GM12878 (cell line): ENCODE measurements around the gene RSPH10B2. TPM values are rescaled to one million over a fixed set of nuclear protein-coding genes. Genes with fewer than 3 reads are reported as not detected.
"Not testable (repeated sequence)": the region's sequence is repeated elsewhere in the genome, so short reads cannot be mapped to it uniquely, and the experiment has no call there.

Experiments
- ATAC-seq: fragments of 200-7000 bp; cut with Tn5 transposase; 3 replicates; pipeline ENCODE4 v1.9.1; 2020; ENCODE audit warnings: mild to moderate bottlenecking, moderate library complexity
- BruUV-seq: library from RNA; stranded (reverse); fragments of 400-500 nt; replicated peaks from 2 replicates; lab custom pipeline; 2021; lab: Mats Ljungman, UMichigan
- CTCF ChIA-PET: fragments of 300-600 bp; sonication (Branson Sonifier 250); formaldehyde crosslinking; extraction: SDS; loops from one replicate; lab custom pipeline; 2021; ENCODE audit warnings: inconsistent platforms; lab: Yijun Ruan, JAX
- POLR2A ChIA-PET: fragments of 350-600 bp; formaldehyde crosslinking; extraction: SDS; loops from one replicate; lab custom pipeline; 2021; ENCODE audit warnings: inconsistent platforms; lab: Charles Lee
- RAD21 ChIA-PET: fragments of 300-600 bp; sonication (Branson Sonifier 250); formaldehyde crosslinking; loops from one replicate; lab custom pipeline; 2023; ENCODE audit warnings: antibody characterized with exemption; ENCODE audit not compliant: unreplicated experiment; lab: Charles Lee
- SMC1A ChIA-PET: fragments of 300-600 bp; sonication (Branson Sonifier 250); formaldehyde crosslinking; loops from one replicate; lab custom pipeline; 2023; ENCODE audit not compliant: unreplicated experiment, uncharacterized antibody; lab: Charles Lee
- DNase-seq: peaks from one replicate; pipeline ENCODE4 v3.0.0-alpha.2; 2011; ENCODE audit warnings: low read depth, low spot score
- FAIRE-seq: peaks from 3 replicates; lab custom pipeline; 2011; peaks lifted over from hg19 to GRCh38; lab: Jason Lieb, UNC
- H2AFZ ChIP-seq: 2 replicates; pipeline ENCODE4 v1.6.0; 2011; ENCODE audit warnings: low read depth, low read length, control low read depth; ENCODE audit not compliant: control insufficient read depth
- H3K27ac ChIP-seq: 2 replicates; pipeline ENCODE4 v1.5.1; 2011; ENCODE audit warnings: control low read depth; ENCODE audit not compliant: control insufficient read depth, insufficient read depth
- H3K27me3 ChIP-seq, 2 experiments: replicated peaks in 1 of 2; 2 replicates each; pipeline versions ENCODE4 v1.6.0 to v1.6.1; 2011; ENCODE audit warnings: low read length in 1 of 2; ENCODE audit not compliant: control insufficient read depth in 2 of 2, insufficient read depth in 2 of 2
- H3K36me3 ChIP-seq, 2 experiments: 2 replicates each; pipeline ENCODE4 v1.5.1; 2011; ENCODE audit warnings: low read length in 1 of 2; ENCODE audit not compliant: control insufficient read depth in 2 of 2, insufficient read depth in 2 of 2
- H3K4me1 ChIP-seq: 2 replicates; pipeline ENCODE4 v1.6.1; 2011; ENCODE audit warnings: mild to moderate bottlenecking, low read length, moderate library complexity, mixed read lengths; ENCODE audit not compliant: control insufficient read depth, insufficient read depth
- H3K4me2 ChIP-seq: 2 replicates; pipeline ENCODE4 v1.6.0; 2011; ENCODE audit warnings: control low read depth; ENCODE audit not compliant: control insufficient read depth, insufficient read depth
- H3K4me3 ChIP-seq: fragments of 200-600 bp; sonication (generic); 2 replicates; pipeline ENCODE4 v1.5.1; 2016
- H3K79me2 ChIP-seq: 2 replicates; pipeline ENCODE4 v1.6.0; 2011; ENCODE audit warnings: low read length; ENCODE audit not compliant: control insufficient read depth, insufficient read depth
- H3K9ac ChIP-seq: 2 replicates; pipeline ENCODE4 v1.8.0; 2011; ENCODE audit warnings: low read length, control low read depth, mixed read lengths; ENCODE audit not compliant: control insufficient read depth, insufficient read depth
- H3K9me3 ChIP-seq: replicated peaks from 3 replicates; pipeline ENCODE4 v1.5.1; 2011; ENCODE audit warnings: mild to moderate bottlenecking, low read length; ENCODE audit not compliant: control insufficient read depth, insufficient read depth
- H4K20me1 ChIP-seq: 2 replicates; pipeline ENCODE4 v1.6.0; 2011; ENCODE audit not compliant: control insufficient read depth, insufficient read depth
- BACH1 ChIP-seq: fragments of 450-650 bp; IDR thresholded peaks from 2 replicates; pipeline ENCODE4 v1.6.1; 2017; ENCODE audit warnings: mild to moderate bottlenecking, borderline replicate concordance
- BCLAF1 ChIP-seq: fragments of 450-650 bp; IDR thresholded peaks from 2 replicates; pipeline ENCODE4 v1.6.1; 2017; ENCODE audit warnings: antibody characterized with exemption, mild to moderate bottlenecking, moderate library complexity
- CHD4 ChIP-seq: fragments of 200-600 bp; sonication (generic); IDR thresholded peaks from 2 replicates; pipeline ENCODE4 v1.6.1; 2016; ENCODE audit warnings: mild to moderate bottlenecking
- EP300 ChIP-seq, 2 experiments: fragments of 150-350 bp in 1 of 2; IDR thresholded peaks; 2 replicates each; pipeline ENCODE4 v1.6.1; 2011 to 2012; ENCODE audit warnings: low read depth in 2 of 2, low read length in 2 of 2, borderline replicate concordance in 1 of 2, improper control_type of control experiment in 1 of 2, inconsistent platforms in 1 of 2; ENCODE audit not compliant: control insufficient read depth in 1 of 2
- FOS ChIP-seq: IDR thresholded peaks from 3 replicates; pipeline ENCODE4 v1.6.1; 2011; ENCODE audit warnings: borderline replicate concordance; ENCODE audit not compliant: insufficient read length; ENCODE audit errors: extremely low read depth
- JUND ChIP-seq: IDR thresholded peaks from 2 replicates; pipeline ENCODE4 v1.6.1; 2012; ENCODE audit warnings: low read depth, mild to moderate bottlenecking, low read length, improper control_type of control experiment, moderate library complexity
- MTA2 ChIP-seq: fragments of 450-650 bp; IDR thresholded peaks from 2 replicates; pipeline ENCODE4 v1.6.1; 2016; ENCODE audit warnings: low read depth, mild to moderate bottlenecking, moderate library complexity
- RAD21 ChIP-seq: IDR thresholded peaks from 2 replicates; pipeline ENCODE4 v1.6.1; 2011; ENCODE audit warnings: mild to moderate bottlenecking, low read depth, low read length, moderate library complexity; ENCODE audit not compliant: insufficient read depth
- USF2 ChIP-seq: IDR thresholded peaks from 2 replicates; pipeline ENCODE4 v1.6.1; 2011; ENCODE audit warnings: low read depth, low read length, improper control_type of control experiment, borderline replicate concordance
- ZBTB40 ChIP-seq: fragments of 450-650 bp; IDR thresholded peaks from 2 replicates; pipeline ENCODE4 v1.6.1; 2016; ENCODE audit warnings: mild to moderate bottlenecking, moderate library complexity, borderline replicate concordance
- ZNF274 ChIP-seq: IDR thresholded peaks from one replicate; pipeline ENCODE4 v1.8.0; 2011; ENCODE audit not compliant: insufficient read length, insufficient read depth
- ZNF622 ChIP-seq: fragments of 450-650 bp; IDR thresholded peaks from 2 replicates; pipeline ENCODE4 v1.6.1; 2017; ENCODE audit warnings: mild to moderate bottlenecking, inconsistent platforms
- whole genome bisulfite sequencing: methylation state at CpG from one replicate; pipeline ENCODE4 v1.1.6; 2016; ENCODE audit warnings: low lambda C conversion rate; ENCODE audit not compliant: insufficient replicate concordance, insufficient coverage; ENCODE audit errors: missing lambda C conversion rate; 5-methylcytosine and 5-hydroxymethylcytosine counted together
- in situ Hi-C: fragments of 300-500 bp; cut with MboI; formaldehyde crosslinking; loops from 9 replicates; pipeline ENCODE4 v1.14.3; 2018; ENCODE audit warnings: mixed read lengths
- intact Hi-C: fragments of 100-400 bp; cut with micrococcal nuclease; formaldehyde crosslinking; loops from one replicate; pipeline ENCODE4 v1.14.2; 2022; ENCODE audit not compliant: unreplicated experiment
- polyA plus RNA-seq, 11 experiments: library from polyadenylated mRNA; depleted of rRNA in 4 of 11; unstranded in 6 of 11; stranded (reverse) in 5 of 11; fragments of >200 nt; fragmentation: Nextera tagmentation in 4 of 11; fragmentation: Illumina TruSeq in 1 of 11; extraction: Ambion mirVana in 4 of 11; extraction: Trizol in 1 of 11; gene quantifications; 1 replicate in 1 of 11; 2 replicates in 10 of 11; pipeline versions ENCODE4 v1.2.1 to v1.2.3, GENCODE V29; 2011 to 2016; ENCODE audit warnings: inconsistent platforms in 2 of 11, missing spikeins in 2 of 11, low read depth in 1 of 11
- total RNA-seq, 4 experiments: library from RNA; depleted of rRNA in 3 of 4; stranded (reverse); fragments of >200 nt in 3 of 4; fragmentation: Illumina TruSeq in 1 of 4; extraction: Trizol in 1 of 4; gene quantifications; 2 replicates each; pipeline versions ENCODE4 v1.2.1 to v1.2.3, GENCODE V29; 2013 to 2021

RSPH10B2 gene
- total and polyA plus RNA-seq, 10 of the 15 experiments (the other 5 are each of a cell fraction or from before 2014, with no cell fraction given): 0.04 to 0.34 (median 0.18) TPM; not detected in 3

DNA sequence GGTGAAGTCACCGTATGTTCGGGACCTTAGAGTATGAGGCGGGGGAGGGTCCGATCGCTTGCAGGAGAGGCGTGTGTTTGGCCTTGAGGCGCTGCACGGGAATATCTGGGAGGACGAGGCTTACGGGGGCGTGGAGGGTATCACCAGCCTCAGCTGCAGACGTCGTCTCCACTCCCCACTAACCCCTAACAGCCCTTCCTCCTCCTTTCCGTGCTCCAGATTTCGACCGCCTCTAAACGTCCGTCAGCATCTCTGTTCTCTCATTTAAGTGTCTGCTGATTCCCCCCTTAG is 23.6 kb upstream of the RSPH10B2 start (continued):
- TF ChIP-seq EP300 (IDR thresholded peaks at IDR 0.05; ENCODE audit: borderline replicate concordance in 1 of 2, control insufficient read depth in 1 of 2, low read depth in 2 of 2, low read length in 2 of 2): no peak
- TF ChIP-seq RAD21: no peak
- no peak for TF ChIP-seq CHD4
- no peak for TF ChIP-seq FOS
- TF ChIP-seq MTA2: no peak
- no peak for TF ChIP-seq ZNF274
- TF ChIP-seq ZBTB40: no peak
- TF ChIP-seq JUND: no peak
- TF ChIP-seq USF2: no peak
- no peak for TF ChIP-seq BCLAF1
- no peak for TF ChIP-seq BACH1
- TF ChIP-seq ZNF622: no peak

- CTCF ChIA-PET, H3K79me2 ChIP-seq, H4K20me1 ChIP-seq, H3K4me1 ChIP-seq, H3K9ac ChIP-seq, ATAC-seq, DNase-seq, H3K27me3 ChIP-seq, RAD21 ChIA-PET, in situ Hi-C loops, SMC1A ChIA-PET, H3K9me3 ChIP-seq, H3K4me3 ChIP-seq, POLR2A ChIA-PET, H2AFZ ChIP-seq, intact Hi-C loops, H3K27ac ChIP-seq, H3K4me2 ChIP-seq, BruUV-seq, FAIRE-seq: not testable (repeated sequence)
- WGBS: 95% methylated on average over 4 of the region's 11 CpGs
- H3K36me3 ChIP-seq: peaks cover 3 to 26% of the 10 kb centered on the region in 2 experiments
These were observed 15.5 kb upstream of the RSPH10B2 start for GRCh38 chr7:6738415-6738814.
